ENCODE data around the gene PAX4. TPM values are rescaled to one million over a fixed set of nuclear protein-coding genes. Genes with fewer than 3 reads are reported as not detected.

PAX4 gene
- total RNA-seq, 4 donors from 2014 or later = 0.41 to 5.0 TPM; not detected in 2

DNA sequence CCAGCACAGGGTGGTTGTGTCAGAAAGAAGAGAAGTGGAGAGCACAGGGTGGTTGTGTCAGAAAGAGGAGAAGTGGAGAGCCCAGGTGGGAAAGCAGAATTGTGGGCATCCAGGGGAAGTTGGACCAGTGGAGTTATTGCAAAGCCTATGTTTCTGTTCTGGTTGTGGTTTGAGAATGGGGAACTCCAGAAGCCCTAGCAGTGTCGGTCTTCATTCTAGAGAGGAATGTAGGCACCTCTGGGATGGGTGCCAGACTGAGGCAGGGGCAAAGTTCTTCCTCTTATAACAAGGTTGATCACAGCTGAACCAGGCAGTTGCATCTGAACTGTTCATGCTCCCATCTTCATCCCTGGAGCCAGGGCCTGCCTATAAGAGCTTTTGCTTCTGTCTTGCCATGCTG is 23.5 kb downstream of the PAX4 start:
- H3K27ac ChIP-seq = no peak overlapping the region
- H3K27me3 ChIP-seq = no peaks in the 10 kb centered on the region
- in situ Hi-C loops (cut with MboI; ENCODE audit: low pct_ligation_motif_present in 1 of 4, low pct_unique_long_range_greater_than_20kb in 1 of 4, low sequenced_read_pairs in 3 of 4) (loop anchor here in 1 of 4 donors (10.0 kb wide), 1 partner anchor 50 kb away; no protein-coding TSS in a partner anchor), intact Hi-C loops (cut with DNase I; ENCODE audit: low total_unique reads) (loop anchor here (10.0 kb wide), 1 partner anchor 50 kb away; no protein-coding TSS in a partner anchor)
- no peak for TF ChIP-seq POLR2A (IDR thresholded peaks at IDR 0.05)
- TF ChIP-seq POLR2AphosphoS5 (IDR thresholded peaks at IDR 0.05) = no peak
- TF ChIP-seq, protein P1, sequence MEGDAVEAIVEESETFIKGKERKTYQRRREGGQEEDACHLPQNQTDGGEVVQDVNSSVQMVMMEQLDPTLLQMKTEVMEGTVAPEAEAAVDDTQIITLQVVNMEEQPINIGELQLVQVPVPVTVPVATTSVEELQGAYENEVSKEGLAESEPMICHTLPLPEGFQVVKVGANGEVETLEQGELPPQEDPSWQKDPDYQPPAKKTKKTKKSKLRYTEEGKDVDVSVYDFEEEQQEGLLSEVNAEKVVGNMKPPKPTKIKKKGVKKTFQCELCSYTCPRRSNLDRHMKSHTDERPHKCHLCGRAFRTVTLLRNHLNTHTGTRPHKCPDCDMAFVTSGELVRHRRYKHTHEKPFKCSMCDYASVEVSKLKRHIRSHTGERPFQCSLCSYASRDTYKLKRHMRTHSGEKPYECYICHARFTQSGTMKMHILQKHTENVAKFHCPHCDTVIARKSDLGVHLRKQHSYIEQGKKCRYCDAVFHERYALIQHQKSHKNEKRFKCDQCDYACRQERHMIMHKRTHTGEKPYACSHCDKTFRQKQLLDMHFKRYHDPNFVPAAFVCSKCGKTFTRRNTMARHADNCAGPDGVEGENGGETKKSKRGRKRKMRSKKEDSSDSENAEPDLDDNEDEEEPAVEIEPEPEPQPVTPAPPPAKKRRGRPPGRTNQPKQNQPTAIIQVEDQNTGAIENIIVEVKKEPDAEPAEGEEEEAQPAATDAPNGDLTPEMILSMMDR (IDR thresholded peaks at IDR 0.05) = no peak
- TF ChIP-seq EP300 (IDR thresholded peaks at IDR 0.05; ENCODE audit: low read depth) = no peak
- peak; percentile 15 for DNase-seq
- peaks cover 0 to 16% (median 5%) of the 10 kb centered on the region in 4 donors for H3K36me3 ChIP-seq
- H3K9me3 ChIP-seq = no peaks in the 10 kb centered on the region
- H3K4me1 ChIP-seq = peaks cover 2 to 7% (median 4%) of the 10 kb centered on the region in 4 donors
- 46% methylated on average over 1 of the region's 1 CpG; no CpG with 5 or more reads in 1 of the 2 donors for WGBS, 2 donors (ENCODE audit: low coverage in 1 of 2)
- no peak overlapping the region for H3K4me3 ChIP-seq

DNA sequence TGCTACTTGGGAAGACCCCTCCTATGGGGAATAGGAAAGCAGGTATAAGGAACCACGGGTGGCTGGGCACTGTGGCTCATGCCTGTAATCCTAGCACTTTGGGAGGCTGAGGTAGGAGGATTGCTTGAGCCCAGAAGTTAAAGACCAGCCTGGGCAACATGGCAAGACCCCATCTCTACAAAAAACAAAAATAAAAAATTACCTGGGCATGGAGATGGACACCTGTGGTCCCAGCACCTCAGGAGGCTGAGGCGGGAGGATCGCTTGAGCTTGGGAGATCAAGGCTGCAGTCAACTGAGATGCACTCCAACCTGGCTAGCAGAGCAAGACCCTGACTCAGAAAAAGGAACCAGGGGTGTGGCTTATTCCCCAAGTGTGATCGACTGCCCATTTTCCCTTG is 25.4 kb downstream of the PAX4 start:
- H3K27ac ChIP-seq = no peak overlapping the region
- TF ChIP-seq, protein P1 (IDR thresholded peaks at IDR 0.05) = no peak
- TF ChIP-seq EP300 (IDR thresholded peaks at IDR 0.05; ENCODE audit: low read depth) = no peak
- TF ChIP-seq POLR2AphosphoS5 (IDR thresholded peaks at IDR 0.05) = no peak
- TF ChIP-seq POLR2A (IDR thresholded peaks at IDR 0.05) = no peak
- H3K4me3 ChIP-seq = no peak overlapping the region
- intact Hi-C loops (cut with DNase I; ENCODE audit: low total_unique reads) = loop anchor here (10.0 kb wide), 1 partner anchor 52 kb away; no protein-coding TSS in a partner anchor
- H3K9me3 ChIP-seq = no peaks in the 10 kb centered on the region
- peaks cover 0 to 16% (median 5%) of the 10 kb centered on the region in 4 donors for H3K36me3 ChIP-seq
- peaks cover 6 to 18% (median 13%) of the 10 kb centered on the region in 4 donors for H3K4me1 ChIP-seq
- WGBS, 2 donors (ENCODE audit: low coverage in 1 of 2) = 76 to 90% methylated on average over 3 to 4 of the region's 4 CpGs
- in situ Hi-C loops (cut with MboI; ENCODE audit: low pct_ligation_motif_present in 1 of 4, low pct_unique_long_range_greater_than_20kb in 1 of 4, low sequenced_read_pairs in 3 of 4) = loop anchor here in 1 of 4 donors (10.0 kb wide), 1 partner anchor 52 kb away; no protein-coding TSS in a partner anchor
- H3K27me3 ChIP-seq = no peaks in the 10 kb centered on the region
- no peak for DNase-seq

DNA sequence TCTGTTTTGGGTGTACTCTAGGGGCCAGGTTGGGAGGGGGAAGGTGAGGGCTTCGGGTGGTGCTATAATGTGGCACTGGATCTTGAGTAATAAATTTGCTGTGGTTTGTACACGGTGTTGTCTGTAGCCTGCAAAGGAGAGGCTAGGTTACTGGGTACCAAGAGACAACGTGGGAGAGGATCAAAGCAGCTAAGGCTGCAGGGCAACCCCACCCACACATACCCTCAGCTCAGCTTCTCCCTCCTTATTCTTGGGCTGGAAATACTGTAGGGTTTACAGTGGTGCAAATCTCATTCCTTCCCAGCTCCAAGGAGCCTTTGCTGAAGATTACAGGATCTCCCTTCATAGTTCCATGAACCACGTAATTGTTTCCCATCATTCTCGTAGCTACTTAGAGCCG is 26.4 kb downstream of the PAX4 start:
- Histone ChIP-seq H3K4me3 (no peak overlapping the region), H3K27me3 (no peaks in the 10 kb centered on the region), H3K9me3 (no peaks in the 10 kb centered on the region), H3K36me3 (peaks cover 0 to 16% (median 5%) of the 10 kb centered on the region in 4 donors), H3K27ac (no peak overlapping the region), H3K4me1 (peaks cover 6 to 20% (median 13%) of the 10 kb centered on the region in 4 donors)
- DNase-seq = no peak
- intact Hi-C loops (cut with DNase I; ENCODE audit: low total_unique reads) (loop anchor here (10.0 kb wide), 1 partner anchor 53 kb away; no protein-coding TSS in a partner anchor), in situ Hi-C loops (cut with MboI; ENCODE audit: low pct_ligation_motif_present in 1 of 4, low pct_unique_long_range_greater_than_20kb in 1 of 4, low sequenced_read_pairs in 3 of 4) (loop anchor here in 1 of 4 donors (10.0 kb wide), 1 partner anchor 53 kb away; no protein-coding TSS in a partner anchor)
- 72 to 84% methylated on average over 6 of the region's 6 CpGs for WGBS, 2 donors (ENCODE audit: low coverage in 1 of 2)
- TF ChIP-seq POLR2AphosphoS5 (IDR thresholded peaks at IDR 0.05) (no peak), EP300 (IDR thresholded peaks at IDR 0.05; ENCODE audit: low read depth) (no peak), POLR2A (IDR thresholded peaks at IDR 0.05) (no peak)
- TF ChIP-seq, protein P1 (IDR thresholded peaks at IDR 0.05) = no peak

DNA sequence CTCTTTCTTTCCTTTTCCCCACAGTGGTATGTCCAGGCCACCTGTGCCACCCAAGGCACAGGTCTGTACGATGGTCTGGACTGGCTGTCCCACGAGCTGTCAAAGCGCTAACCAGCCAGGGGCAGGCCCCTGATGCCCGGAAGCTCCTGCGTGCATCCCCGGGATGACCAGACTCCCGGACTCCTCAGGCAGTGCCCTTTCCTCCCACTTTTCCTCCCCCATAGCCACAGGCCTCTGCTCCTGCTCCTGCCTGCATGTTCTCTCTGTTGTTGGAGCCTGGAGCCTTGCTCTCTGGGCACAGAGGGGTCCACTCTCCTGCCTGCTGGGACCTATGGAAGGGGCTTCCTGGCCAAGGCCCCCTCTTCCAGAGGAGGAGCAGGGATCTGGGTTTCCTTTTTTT is 26.8 kb downstream of the PAX4 start:
- no peak overlapping the region for H3K4me3 ChIP-seq
- in situ Hi-C loops (cut with MboI; ENCODE audit: low pct_ligation_motif_present in 1 of 4, low pct_unique_long_range_greater_than_20kb in 1 of 4, low sequenced_read_pairs in 3 of 4) = loop anchor here in 1 of 4 donors (10.0 kb wide), 1 partner anchor 54 kb away; no protein-coding TSS in a partner anchor
- WGBS, 2 donors (ENCODE audit: low coverage in 1 of 2) = 91 to 94% methylated on average over 7 of the region's 7 CpGs
- TF ChIP-seq POLR2AphosphoS5 (IDR thresholded peaks at IDR 0.05) = no peak
- TF ChIP-seq, protein P1 (IDR thresholded peaks at IDR 0.05) = no peak
- no peak for TF ChIP-seq EP300 (IDR thresholded peaks at IDR 0.05; ENCODE audit: low read depth)
- no peak for TF ChIP-seq POLR2A (IDR thresholded peaks at IDR 0.05)
- H3K27me3 ChIP-seq = no peaks in the 10 kb centered on the region
- H3K27ac ChIP-seq = no peak overlapping the region
- no peaks in the 10 kb centered on the region for H3K9me3 ChIP-seq
- H3K4me1 ChIP-seq = peaks cover 6 to 20% (median 13%) of the 10 kb centered on the region in 4 donors
- peaks cover 0 to 16% (median 5%) of the 10 kb centered on the region in 4 donors for H3K36me3 ChIP-seq
- no peak for DNase-seq
- intact Hi-C loops (cut with DNase I; ENCODE audit: low total_unique reads) = loop anchor here (10.0 kb wide), 1 partner anchor 54 kb away; no protein-coding TSS in a partner anchor
